Measurements from ENCODE around the gene NFIA.
A peak's percentile ranks its signal among the peaks of the same experiment; 100 is the strongest.
"Not testable (repeated sequence)": the region's sequence is repeated elsewhere in the genome, so short reads cannot be mapped to it uniquely, and the experiment has no call there.

The NFIA gene

DNA sequence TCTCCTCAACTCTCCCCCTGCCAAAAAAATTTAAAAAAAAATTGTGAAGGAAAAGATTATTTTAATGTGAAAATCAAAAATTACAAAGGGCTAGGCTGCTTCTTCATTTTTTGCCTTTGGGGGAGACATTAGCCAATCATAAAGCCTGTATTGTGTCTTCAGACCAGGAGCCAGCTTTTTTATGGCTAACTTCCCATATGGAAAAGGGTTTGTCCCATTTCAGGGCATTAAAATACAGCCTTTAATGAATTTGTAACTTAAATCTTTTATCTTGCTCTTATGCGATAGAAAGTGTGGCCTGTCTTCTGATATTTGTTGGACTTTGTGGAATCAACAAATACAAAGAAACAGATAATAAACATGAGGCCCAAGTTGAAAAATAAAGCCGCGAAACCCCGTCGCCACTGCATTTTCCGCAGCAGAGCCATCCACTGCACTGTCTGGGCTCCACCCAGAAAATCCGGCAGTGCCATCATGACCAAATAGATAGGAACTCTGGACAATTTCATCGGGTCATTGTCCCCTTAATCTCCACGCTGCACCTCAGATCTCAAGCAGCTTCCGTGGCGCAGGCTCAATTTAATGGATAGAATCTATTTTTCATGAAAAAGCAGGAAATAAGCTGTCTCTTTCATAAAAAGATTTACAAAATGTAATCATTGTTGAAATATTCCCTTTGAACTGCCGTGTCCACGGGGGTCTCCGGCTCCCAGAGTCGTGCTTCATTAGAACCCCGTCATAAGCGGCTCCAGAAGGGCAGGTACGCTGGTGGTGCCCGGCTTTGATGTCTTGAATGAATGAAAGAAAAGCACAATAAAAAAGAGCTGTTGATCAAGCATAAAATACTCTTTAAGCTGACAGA lies 365.0 kb downstream of the NFIA start:
- no peak for DNase-seq

DNA sequence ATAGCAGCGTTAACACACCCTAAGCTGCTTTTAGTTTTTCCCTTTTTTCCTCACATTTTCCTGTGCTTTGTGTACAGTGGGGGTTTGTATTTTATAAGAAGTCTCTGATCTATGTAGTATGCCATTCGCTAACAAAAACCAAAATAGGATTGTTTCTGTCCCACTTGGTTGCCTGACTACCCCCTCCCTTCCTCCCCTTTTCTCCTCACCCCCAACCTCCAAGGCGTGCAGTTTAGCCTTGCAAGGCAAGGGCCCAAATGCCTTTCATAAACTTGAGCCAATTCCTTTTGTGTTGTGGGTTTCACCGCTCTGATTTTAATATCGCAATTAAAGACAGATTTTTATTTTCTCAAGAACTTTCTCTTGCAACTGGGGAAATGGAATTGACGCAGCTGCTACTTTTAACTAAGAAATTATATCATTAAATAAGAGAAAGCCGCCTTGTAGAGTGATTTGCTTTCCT lies 365.6 kb downstream of the NFIA start:
- DNase-seq: no peak

DNA sequence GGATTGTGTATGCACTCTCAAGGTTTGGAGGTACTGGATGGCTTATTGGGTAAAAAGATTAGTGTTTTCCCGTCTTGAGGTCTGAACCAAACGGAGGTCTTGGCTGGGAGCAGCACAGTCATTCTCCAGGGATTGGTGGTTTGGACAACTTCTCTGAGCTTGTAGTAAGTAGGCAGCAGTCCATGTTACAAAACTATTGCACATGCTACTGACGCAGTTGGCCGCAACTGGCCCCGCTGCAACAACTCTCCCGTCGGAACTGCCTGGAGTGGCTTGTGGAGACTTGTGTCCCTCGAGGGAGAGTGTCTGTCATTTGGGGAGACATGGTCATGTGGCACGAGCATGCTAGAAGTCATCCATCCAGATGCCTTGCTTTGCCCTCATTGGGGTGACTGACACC lies 366.6 kb downstream of the NFIA start:
- no peak for DNase-seq

DNA sequence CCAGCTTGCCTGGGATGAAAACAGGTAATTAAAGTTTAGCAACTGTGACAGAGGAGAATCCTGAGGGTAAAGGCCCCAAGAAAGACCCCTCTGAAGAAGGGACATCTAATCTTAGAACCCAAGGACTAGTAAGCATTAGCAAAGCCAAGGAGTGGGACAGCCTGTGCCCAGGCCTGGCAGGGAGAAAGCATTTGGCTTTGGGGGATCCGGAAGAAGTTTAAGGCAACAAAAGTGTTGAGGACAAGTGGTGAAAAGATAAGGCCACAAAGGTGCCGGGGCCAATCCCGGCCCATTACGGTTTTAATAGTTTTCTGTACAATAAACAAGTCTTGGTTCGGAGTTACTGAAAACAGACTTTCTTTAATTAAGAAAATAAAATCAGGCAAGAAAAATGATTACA lies 367.0 kb downstream of the NFIA start:
- DNase-seq: no peak

DNA sequence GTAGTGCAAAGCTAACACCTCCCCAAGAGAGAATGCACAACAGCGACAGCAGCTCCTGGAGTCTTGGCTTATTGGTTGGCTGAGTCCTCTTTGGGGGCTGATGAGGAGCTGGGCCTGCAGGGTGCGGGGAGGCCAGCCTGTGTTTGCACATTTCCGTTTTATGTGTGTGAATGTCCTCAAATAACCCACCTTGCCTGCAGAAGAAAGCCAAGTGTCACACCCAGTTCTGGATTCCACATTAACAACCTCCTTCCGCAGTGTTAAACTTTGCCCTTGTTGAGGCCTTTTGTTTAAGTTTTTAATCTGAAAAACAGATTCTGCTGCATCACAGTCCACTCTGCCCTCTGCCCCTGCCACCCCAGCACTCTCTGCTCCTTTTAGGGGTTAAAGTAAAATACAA lies 368.1 kb downstream of the NFIA start:
- DNase-seq: no peak

DNA sequence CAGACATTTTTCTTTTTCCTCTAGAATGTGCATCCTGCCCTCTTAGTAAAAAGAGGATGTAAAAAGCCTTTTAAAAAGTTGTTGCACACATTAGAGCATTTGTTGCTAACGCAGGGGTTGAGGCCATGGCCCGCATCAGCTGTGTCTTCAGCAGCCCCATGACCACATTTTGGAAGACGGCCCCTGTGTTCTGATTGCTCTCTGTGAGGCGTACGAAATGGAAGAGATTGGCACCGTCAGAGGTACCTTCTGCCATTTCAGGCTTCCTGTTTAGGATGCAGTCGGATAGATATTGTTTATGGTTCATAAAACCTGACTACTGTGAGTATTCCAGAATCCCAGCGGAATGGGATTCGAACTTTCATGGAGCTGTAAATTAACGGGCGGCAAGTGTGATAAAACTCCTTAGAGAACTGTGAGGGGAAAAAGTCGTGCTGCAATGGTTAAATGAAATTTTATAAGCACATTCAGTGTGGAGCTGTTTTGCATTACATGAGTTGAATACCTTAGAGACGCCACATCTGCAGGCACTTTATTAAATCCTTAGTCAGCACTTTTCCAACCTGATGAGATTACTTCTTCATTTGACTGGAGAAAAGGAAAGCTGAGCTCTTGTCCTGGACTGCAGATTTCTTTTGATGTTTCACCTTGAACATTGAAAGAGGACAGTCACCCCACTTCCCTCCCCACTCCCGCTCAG lies 368.7 kb downstream of the NFIA start:
- no peak for DNase-seq

DNA sequence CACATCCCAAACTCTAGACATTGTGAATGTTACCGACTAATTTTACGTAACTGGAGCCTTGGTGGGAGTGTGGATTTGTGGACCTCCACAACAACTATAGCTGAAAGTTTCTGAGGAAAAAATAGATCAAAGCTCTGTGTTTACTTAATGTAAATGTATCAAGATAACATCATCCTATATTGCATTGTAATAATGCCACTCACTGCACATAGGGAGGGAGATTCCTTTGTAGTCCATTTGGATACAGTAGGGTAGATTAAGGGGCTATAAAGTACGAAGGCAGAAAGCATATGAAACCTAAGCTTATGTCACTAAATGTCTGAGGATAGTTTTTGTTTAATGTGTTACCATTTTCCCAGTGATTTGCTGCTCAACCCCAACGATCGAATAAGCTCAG lies 369.2 kb downstream of the NFIA start:
- no peak for DNase-seq

DNA sequence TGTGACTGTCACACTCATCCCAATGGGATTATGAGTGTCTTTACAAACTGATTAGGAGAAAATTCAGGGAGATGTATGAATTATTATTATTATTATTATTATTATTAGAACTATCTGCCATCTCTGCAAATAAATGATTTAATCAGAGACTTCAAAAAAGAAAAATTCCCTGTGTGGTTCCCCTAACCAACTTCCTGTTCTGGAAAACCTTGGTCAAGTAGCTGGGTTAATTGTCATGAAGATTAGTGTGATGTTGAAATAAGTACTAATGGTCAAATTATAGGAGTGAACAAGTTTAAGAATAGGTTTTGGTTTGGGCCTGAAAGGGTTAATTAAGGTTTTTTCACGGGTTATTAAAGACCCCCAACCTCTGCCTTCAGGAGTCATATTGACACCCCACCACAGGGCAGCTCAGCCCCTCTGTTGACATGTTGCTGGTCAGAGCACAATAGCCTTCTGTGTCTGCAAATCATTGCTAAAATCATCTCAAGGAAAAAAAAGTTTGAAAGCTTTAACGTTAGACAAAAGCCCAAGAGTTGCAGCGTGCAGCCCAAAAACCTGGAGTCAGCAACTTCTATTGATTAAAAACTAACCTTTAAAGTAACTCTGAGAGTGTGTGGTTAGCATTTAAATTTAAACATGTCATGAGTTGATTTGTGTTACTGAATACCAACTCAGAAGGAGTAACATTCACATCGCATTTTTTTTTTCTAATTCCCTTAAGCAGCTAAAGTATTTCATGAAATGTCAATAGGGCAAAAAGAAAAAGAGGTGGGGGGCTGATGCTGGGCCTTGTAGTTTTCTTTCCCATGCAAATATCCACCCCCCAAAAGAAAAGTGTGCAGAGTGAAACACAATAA lies 370.0 kb downstream of the NFIA start:
- no peak for DNase-seq

DNA sequence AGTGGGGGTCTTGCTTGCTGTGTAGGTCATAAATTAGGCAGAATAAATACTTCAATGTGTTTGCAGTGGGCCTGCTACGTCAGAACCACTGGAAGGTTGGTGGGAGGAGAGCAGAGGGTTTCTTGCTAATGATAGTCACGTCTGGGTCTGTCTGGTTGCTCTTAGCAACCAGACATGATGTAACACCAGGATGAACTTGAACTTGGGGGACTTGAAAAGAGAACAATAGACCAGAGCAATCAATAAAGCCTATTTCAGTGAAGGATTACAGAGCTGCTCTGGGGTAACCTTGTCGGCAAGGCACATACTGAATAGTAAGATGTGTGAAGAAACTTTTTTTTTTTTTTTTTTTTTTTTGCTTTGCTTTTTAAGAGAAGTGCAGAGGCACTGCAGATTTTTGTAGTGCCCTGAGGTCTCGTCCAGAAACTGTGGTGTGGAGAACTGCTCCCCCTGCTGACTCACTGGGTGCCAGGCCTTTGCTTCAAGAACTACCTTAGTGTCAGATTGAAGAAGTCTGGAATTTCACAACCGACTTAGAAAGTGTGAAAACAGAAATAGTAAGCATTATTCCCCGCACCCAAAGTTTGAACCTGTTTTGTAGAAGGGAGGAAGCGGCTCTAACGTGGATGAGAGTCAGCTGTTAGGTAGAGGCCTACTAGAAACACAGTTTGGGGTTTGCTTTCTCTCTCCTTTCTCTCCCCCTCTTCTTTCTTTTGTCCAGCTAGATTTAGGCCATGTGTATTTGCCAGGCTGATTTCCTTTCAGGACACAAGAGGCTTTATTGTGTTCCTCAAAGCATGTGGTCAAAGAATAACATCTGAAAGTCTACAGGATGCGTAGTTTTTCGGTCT lies 371.0 kb downstream of the NFIA start:
- DNase-seq: peak in 1 of 2 experiments; percentile 51

DNA sequence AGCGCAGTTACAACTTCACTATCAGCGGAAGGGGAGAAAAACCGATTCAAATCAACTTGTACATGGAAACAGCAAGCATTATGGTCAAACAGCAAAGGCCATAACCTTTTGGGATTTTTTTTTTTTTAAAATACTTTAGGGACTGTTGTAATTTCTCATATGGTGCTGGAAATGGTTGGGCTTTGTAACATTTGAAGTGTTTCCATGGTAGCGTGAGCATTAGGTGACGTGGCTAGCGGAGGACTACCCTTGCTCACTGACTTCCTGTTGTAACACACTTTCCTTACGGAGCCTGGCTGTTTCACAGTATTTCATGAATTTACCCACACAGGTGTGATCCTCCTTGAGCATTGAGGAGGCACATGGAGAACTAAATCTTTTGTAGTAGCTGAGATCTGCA lies 373.0 kb downstream of the NFIA start:
- DNase-seq: no peak

DNA sequence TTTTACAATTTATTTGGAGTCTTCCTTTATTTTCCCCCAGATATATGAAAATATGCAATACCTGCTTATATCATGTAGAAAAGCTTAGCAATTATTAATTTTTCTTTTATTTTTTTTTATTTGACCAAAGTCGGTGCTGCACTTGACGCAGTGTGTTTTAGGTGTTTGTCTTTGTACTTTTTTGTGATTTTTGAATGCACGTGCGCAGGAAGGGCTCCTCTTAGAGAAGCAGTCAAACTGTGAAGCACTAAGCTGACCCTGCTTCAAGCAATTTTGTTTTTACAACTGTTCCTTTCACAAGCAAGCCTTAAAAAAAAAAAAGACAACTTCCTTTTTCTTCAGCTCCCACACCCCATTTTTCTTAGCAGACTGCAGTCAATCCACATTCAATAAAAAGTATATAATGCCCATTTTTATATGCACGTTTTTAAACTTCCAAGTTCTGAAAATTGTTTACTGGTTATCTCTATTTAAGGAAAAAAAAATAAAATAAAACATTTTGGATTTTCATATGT lies 375.2 kb downstream of the NFIA start:
- DNase-seq: no peak

DNA sequence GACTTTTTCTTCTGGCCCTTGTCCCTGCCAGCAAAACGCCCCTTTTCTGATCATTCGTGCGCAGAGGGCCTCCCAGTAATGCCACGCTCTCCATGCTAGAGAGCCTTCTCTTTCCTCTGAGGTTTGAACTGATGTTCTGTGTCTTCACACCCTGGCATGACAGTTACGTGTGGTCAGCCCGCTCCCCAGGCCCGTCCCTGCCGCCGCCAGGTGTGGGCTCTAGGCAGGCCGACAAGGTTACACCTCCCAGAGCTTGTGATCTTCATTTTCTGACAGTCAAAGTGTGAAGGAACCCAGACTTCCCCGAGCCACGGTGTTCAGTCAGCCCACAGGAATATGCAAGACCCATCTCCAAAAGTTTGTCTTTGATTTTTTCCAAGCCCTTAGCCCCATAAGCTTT lies 377.0 kb downstream of the NFIA start:
- DNase-seq: no peak

DNA sequence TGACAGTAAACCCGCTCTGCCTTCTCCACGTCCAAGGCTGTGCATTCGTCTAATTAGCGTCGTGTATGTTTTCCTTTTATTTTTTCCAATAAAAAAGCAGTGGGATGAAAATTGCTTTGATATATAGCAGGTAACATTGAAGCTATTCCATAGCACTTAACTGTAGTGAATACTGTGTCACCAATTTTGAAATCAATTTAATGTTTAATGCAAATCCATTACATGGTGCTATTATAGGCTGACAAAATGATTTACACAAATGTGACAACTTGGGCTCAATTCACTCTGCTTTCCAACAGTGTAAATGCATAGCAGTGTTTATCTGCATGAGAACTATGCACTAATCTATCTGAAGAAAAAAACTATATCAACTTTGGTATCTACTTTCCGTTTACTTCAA lies 377.8 kb downstream of the NFIA start:
- DNase-seq: no peak

DNA sequence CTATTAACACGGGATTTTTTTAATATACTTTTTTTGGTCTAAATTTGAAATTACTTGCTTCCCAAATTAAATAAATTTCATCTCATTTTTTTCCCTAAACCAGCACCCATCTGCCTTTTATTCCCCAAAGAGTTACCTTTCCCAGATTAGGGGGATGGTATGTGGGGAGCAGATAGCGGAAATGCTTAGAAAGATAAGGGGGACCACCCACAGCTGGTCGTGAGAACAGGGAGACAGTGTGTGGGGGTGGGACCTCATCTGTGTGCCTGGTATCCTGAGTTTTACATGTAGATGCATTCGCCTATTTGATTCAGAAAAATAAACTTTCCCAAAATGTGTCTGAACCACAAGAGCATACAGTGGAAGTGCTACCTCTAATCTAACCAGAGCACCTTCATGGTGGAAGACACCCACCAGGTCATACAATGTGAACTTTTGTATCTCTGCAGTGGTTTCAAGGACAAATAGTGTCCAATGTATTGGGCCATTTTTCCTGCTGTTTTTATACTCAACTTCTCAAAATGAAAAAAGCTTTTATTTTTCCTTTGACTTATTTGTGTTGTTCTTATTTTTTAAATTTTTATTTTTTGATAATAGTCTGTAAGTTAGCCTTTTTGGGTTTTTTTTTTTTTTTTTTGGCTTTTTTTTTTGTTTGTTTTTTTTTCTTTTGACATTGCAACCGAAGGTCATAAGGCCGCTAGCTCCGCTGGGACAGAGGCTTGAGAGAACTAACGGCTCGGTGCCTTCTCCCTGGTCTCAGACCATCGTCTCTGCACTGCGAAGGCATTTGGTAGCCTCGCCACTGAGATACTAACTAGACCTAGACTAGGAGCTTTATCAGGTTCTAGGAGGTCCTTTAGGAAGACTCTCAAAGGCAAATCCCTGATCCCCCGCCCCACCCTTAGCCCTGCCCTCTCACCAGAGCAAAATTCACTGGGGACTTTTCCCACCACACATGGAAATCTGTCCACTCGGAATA lies 379.3 kb downstream of the NFIA start:
- no peak for DNase-seq

DNA sequence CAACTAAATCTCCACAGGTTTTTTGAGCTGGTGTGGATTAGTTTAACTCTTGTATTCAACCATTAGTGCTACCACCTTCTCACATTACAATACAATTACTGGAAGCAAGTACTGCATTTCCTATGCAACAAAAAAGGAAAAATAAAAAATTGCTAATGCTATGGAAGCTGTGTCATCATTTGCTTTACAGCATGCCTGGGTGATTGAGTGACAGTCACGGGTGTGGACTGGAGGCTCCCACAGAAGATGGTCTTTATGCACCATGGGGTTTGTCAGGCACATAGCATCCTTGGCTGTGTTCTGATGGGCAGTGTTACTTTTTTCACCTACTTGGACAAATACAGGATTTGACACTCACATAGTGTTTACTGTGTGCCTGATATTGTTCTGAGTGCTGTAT lies 380.3 kb downstream of the NFIA start:
- DNase-seq: no peak

DNA sequence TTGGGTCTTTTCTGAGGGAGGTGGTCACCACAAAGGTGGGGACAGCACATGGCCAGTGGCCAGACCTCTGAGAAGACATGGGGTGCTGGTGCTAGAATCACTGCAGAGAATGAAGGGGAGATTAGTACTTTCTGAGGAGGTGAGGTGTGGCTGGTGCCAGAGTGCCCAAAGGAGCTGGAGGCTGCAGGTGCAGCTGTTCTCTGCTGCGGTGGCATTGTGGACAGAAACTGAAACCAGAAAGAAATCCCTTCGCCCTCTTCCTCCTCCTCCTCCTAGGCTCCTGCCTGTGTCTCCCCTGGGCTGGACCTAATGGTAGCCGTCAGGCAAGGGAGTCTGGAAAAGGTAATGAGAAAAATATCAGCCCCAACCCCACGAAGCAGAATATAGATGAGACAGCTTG lies 380.9 kb downstream of the NFIA start:
- DNase-seq: no peak

DNA sequence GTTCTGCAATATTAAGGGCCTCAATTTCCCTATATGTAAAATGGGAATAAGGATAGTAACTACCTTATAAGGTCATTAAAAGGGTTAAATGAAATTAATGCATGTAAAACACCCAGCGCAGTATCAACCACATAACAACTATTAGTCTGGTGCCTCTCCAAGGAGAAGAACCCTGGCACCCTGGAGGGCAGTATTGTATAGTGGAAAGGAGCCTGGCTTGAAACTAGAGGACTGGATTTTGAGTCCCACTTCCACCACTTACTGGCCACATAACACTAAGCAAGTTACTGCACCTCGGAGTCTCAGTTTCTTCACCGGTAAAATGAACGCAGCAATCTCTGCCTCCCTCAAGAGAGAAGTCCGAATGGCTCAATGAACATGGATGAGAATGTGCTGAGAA lies 385.5 kb downstream of the NFIA start:
- not testable (repeated sequence) for DNase-seq

DNA sequence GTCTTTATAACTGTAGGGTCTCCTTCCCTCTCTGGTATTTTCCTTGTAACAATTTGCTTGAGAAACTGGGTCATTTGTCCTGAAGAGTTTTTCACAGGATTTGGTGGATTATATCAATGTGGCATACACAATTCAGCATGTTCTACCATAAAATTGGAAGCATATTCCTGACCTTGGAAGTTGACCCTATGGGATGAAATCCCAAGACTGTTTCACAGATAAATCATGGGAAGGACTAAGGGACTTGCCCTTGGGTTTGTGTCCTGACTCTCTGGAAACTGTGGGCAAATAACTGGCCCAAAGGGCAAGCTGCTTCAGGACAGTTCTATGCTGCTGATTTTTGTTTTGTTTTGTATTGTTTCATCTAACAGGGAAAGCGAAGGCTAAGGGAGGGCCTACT lies 387.0 kb downstream of the NFIA start:
- DNase-seq: no peak

DNA sequence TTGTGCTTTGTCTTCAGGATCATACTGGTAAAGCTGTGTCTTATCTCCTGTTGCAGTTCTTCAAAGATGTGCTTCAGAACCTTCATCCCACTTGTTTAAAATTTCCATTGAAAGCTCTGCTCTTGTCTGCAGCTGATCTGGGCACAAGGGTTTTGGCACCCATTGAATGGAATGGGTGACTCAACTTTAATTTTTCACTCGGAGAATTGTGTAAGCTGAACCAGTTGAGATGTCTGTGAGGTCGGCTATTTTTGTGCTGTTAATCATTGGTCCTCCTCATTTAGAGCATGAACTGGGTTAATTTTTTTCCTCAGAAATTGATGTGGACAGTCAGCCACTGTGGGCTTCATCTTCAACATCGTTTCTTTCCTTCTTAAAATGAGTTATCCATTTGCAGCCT lies 390.5 kb downstream of the NFIA start:
- DNase-seq: no peak

DNA sequence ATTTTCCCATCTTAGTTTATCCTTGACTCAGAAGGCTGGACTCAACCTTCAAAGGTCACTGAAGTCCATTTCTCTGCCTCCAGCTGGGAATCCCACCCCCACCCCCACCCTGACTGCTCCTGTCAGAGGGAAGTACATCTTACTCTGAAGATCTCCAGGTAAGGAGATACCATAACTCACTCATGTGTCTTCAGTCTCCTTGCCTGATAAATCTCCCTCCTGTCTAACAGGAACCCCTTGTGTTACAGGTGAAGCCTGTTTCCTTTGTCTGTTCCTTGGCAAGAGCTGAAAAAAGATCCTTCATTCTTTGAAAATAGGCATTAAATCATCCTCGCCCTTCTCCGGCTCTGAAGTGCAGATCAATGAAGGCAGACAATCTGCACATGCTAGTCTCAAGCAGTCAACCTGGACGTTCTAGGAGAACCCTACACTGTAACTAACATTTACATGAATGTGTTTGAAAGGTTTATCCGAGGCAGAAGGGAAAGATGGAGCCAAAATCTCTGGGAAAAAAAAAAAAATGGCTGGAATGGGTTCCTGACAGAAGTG lies 392.0 kb downstream of the NFIA start:
- no peak for DNase-seq

DNA sequence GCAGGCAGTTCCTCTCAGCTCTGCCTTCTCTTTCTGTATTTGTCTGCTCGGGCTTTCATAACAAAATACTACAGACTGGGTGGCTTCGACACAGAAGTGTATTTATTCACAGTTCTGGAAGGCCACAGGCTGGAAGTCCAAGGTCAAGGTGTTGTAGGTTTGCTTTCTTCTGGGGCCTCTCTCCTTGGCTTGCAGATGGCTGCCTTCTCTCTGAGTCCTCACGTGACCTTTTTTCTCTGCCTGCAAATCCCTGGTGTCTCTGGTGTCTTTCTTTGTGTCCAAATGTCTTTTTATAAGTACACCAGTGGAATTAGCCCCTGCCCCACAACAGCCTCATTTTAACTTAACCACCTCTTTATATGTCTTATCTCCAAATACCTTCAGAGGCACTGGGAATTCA lies 392.6 kb downstream of the NFIA start:
- DNase-seq: no peak

Measured in cerebellar nuclear complex (tissue), 1 donor.